HepG2 (cell line): ENCODE results near the gene SREBF1. TPM values are rescaled to one million over a fixed set of nuclear protein-coding genes. Genes with fewer than 3 reads are reported as not detected.

Source experiments
- ADNP ChIP-seq: sonication (generic); formaldehyde crosslinking; IDR thresholded peaks from 2 replicates; pipeline ENCODE4 v1.4.0; 2020; ENCODE audit warnings: missing genetic modification reagents
- ATAD3A ChIP-seq: sonication (generic); formaldehyde crosslinking; IDR thresholded peaks from 2 replicates; pipeline ENCODE4 v1.4.0; 2020; ENCODE audit warnings: missing genetic modification reagents
- CC2D1A ChIP-seq: sonication (generic); formaldehyde crosslinking; IDR thresholded peaks from 2 replicates; pipeline ENCODE4 v1.8.1; 2023; ENCODE audit warnings: mild to moderate bottlenecking, missing genetic modification reagents
- HIVEP1 ChIP-seq: sonication (generic); formaldehyde crosslinking; IDR thresholded peaks from 2 replicates; pipeline ENCODE4 v1.4.0; 2020; ENCODE audit warnings: mild to moderate bottlenecking, missing genetic modification reagents
- MYC ChIP-seq: sonication (generic); formaldehyde crosslinking; IDR thresholded peaks from 2 replicates; pipeline ENCODE4 v1.9.0; 2021; ENCODE audit warnings: missing genetic modification reagents, borderline replicate concordance
- TCF7L2 ChIP-seq: IDR thresholded peaks from 2 replicates; pipeline ENCODE4 v1.6.1; 2011; ENCODE audit warnings: mild to moderate bottlenecking, low read depth, low read length, moderate library complexity
- ZC3H13 ChIP-seq: sonication (generic); formaldehyde crosslinking; IDR thresholded peaks from 2 replicates; pipeline ENCODE4 v1.8.1; 2023; ENCODE audit warnings: mild to moderate bottlenecking, missing genetic modification reagents, moderate library complexity
- ZNF382 ChIP-seq: sonication (generic); formaldehyde crosslinking; IDR thresholded peaks from 2 replicates; pipeline ENCODE4 v1.5.0; 2020; ENCODE audit warnings: missing genetic modification reagents, mild to moderate bottlenecking, borderline replicate concordance
- ZNF792 ChIP-seq: IDR thresholded peaks from 2 replicates; pipeline ENCODE4 v1.6.1; 2016
- ZSCAN25 ChIP-seq: sonication (generic); formaldehyde crosslinking; IDR thresholded peaks from 2 replicates; pipeline ENCODE4 v1.8.0; 2022; ENCODE audit warnings: mild to moderate bottlenecking, missing genetic modification reagents
- polyA plus RNA-seq, 8 experiments: library from polyadenylated mRNA; depleted of rRNA in 3 of 8; stranded (reverse) in 7 of 8; unstranded in 1 of 8; fragments of >200 nt; fragmentation: Illumina TruSeq in 4 of 8; extraction: Trizol in 4 of 8; gene quantifications; 2 replicates each; pipeline versions ENCODE4 v1.2.1 to v1.2.3, GENCODE V29; 2011 to 2016; ENCODE audit warnings: low read depth in 4 of 8, missing spikeins in 1 of 8, mixed read lengths in 1 of 8; ENCODE audit not compliant: insufficient read depth in 1 of 8
- total RNA-seq, 5 experiments: library from RNA; depleted of rRNA; stranded (reverse); fragments of >200 nt; fragmentation: Illumina TruSeq; extraction: Trizol; gene quantifications; 2 replicates each; pipeline ENCODE4 v1.2.3, GENCODE V29; 2016; ENCODE audit warnings: low read depth in 1 of 5
- TF ChIP-seq, protein P1 (sequence below): sonication (generic); formaldehyde crosslinking; IDR thresholded peaks from 2 replicates; pipeline ENCODE4 v1.8.0; 2023; ENCODE audit warnings: mild to moderate bottlenecking, missing genetic modification reagents
- TF ChIP-seq, protein P2 (sequence below): IDR thresholded peaks from 2 replicates; pipeline ENCODE4 v1.6.1; 2016; ENCODE audit warnings: missing biosample characterization, missing genetic modification reagents, low read depth
- TF ChIP-seq, protein P3 (sequence below): sonication (generic); formaldehyde crosslinking; IDR thresholded peaks from 2 replicates; pipeline ENCODE4 v1.8.1; 2023; ENCODE audit warnings: mild to moderate bottlenecking, missing genetic modification reagents, borderline replicate concordance
- TF ChIP-seq, protein P4 (sequence below): sonication (generic); formaldehyde crosslinking; IDR thresholded peaks from 2 replicates; pipeline ENCODE4 v1.5.0; 2020; ENCODE audit warnings: mild to moderate bottlenecking, missing genetic modification reagents, moderate library complexity
- TF ChIP-seq, protein P5 (sequence below): sonication (generic); formaldehyde crosslinking; IDR thresholded peaks from 2 replicates; pipeline ENCODE4 v1.9.0; 2021; ENCODE audit warnings: missing genetic modification reagents, mild to moderate bottlenecking, borderline replicate concordance
- TF ChIP-seq, protein P6 (sequence below): sonication (generic); formaldehyde crosslinking; IDR thresholded peaks from 2 replicates; pipeline ENCODE4 v1.8.0; 2022; ENCODE audit warnings: missing genetic modification reagents, mild to moderate bottlenecking, borderline replicate concordance
- TF ChIP-seq, protein P7 (sequence below): sonication (generic); formaldehyde crosslinking; conservative IDR thresholded peaks from 2 replicates; pipeline ENCODE4 v1.8.0; 2022; ENCODE audit warnings: missing genetic modification reagents
- TF ChIP-seq, protein P8 (sequence below): sonication (generic); formaldehyde crosslinking; IDR thresholded peaks from 2 replicates; pipeline ENCODE4 v1.8.0; 2022; ENCODE audit warnings: mild to moderate bottlenecking, missing genetic modification reagents, moderate library complexity

SREBF1 gene
- total and polyA plus RNA-seq, 2 of the 13 experiments (the other 11 are each of a cell fraction or from before 2014, with no cell fraction given) = 34.3 to 38.0 TPM

DNA sequence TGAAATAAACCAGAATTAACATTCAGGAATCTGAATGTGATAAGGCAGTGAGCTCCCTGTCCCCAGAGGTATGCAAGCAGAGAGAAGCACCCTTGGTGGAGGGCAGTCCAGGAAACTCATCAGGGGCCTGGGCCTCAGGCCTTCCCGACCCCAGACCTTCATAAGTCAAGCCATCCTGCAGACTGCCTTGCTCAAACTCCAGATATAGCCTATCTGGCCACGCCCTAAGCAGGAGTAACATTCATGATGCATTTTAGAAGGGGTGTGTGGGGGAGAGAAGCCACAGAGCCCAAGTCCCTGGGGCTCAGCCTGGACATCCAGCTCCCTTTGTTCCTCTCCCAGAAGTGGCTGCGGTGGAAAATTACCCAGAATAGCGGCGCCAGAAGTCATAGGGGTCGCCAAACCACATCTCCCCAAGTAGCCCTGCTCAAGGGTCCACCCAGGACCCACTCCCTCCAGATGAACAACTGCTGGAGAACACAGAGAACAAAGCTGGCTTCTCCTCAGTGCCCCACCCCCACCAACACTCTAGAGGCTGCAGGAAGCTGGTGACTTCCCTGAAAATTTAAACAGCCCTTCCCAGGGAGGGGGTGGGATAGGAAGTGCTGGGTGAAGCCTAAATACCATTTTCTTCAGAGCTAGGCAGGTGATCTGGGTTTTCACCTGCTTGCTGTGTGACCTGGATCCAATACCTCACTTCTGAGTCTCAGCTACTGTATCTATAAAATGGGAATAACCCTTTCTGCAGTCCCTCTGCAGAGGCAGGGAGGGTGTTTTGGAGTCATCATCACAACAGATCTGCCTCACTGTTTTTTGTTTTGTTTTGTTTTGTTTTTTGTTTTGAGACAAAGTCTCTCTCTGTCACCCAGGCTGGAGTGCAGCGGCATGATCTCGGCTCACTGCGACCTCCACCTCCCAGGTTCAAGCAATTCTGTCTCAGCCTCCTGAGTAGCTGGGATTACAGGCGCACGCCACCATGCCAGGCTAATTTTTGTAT, 1.5 kb upstream of the SREBF1 start (continued):
- TF ChIP-seq ZNF382 (CRISPR knock-in tag) = no peak
- TF ChIP-seq, protein P1, sequence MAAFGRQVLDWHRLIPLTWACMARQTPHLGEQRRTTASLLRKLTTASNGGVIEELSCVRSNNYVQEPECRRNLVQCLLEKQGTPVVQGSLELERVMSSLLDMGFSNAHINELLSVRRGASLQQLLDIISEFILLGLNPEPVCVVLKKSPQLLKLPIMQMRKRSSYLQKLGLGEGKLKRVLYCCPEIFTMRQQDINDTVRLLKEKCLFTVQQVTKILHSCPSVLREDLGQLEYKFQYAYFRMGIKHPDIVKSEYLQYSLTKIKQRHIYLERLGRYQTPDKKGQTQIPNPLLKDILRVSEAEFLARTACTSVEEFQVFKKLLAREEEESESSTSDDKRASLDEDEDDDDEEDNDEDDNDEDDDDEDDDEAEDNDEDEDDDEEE (CRISPR knock-in tag) = no peak
- TF ChIP-seq TCF7L2 = no peak
- TF ChIP-seq, protein P2, sequence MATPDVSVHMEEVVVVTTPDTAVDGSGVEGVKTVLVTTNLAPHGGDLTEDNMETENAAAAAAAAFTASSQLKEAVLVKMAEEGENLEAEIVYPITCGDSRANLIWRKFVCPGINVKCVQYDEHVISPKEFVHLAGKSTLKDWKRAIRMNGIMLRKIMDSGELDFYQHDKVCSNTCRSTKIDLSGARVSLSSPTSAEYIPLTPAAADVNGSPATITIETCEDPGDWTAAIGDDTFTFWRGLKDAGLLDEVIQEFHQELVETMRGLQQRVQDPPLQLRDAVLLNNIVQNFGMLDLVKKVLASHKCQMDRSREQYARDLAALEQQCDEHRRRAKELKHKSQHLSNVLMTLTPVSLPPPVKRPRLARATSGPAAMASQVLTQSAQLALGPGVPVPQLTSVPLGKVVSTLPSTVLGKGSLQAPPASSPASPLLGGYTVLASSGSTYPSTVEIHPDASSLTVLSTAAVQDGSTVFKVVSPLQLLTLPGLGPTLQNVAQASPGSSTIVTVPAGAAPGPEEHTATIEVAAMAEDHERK (CRISPR knock-in tag) = no peak
- TF ChIP-seq, protein P3, sequence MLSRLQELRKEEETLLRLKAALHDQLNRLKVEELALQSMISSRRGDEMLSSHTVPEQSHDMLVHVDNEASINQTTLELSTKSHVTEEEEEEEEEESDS = no peak
- no peak for TF ChIP-seq ZC3H13 (CRISPR knock-in tag)
- TF ChIP-seq ATAD3A = no peak
- TF ChIP-seq, protein P4, sequence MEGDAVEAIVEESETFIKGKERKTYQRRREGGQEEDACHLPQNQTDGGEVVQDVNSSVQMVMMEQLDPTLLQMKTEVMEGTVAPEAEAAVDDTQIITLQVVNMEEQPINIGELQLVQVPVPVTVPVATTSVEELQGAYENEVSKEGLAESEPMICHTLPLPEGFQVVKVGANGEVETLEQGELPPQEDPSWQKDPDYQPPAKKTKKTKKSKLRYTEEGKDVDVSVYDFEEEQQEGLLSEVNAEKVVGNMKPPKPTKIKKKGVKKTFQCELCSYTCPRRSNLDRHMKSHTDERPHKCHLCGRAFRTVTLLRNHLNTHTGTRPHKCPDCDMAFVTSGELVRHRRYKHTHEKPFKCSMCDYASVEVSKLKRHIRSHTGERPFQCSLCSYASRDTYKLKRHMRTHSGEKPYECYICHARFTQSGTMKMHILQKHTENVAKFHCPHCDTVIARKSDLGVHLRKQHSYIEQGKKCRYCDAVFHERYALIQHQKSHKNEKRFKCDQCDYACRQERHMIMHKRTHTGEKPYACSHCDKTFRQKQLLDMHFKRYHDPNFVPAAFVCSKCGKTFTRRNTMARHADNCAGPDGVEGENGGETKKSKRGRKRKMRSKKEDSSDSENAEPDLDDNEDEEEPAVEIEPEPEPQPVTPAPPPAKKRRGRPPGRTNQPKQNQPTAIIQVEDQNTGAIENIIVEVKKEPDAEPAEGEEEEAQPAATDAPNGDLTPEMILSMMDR = no peak
- TF ChIP-seq HIVEP1 = no peak
- no peak for TF ChIP-seq CC2D1A (CRISPR knock-in tag)
- no peak for TF ChIP-seq ZNF792 (CRISPR knock-in tag)
- TF ChIP-seq, protein P5, sequence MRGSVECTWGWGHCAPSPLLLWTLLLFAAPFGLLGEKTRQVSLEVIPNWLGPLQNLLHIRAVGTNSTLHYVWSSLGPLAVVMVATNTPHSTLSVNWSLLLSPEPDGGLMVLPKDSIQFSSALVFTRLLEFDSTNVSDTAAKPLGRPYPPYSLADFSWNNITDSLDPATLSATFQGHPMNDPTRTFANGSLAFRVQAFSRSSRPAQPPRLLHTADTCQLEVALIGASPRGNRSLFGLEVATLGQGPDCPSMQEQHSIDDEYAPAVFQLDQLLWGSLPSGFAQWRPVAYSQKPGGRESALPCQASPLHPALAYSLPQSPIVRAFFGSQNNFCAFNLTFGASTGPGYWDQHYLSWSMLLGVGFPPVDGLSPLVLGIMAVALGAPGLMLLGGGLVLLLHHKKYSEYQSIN (CRISPR knock-in tag) = no peak
- TF ChIP-seq MYC (CRISPR knock-in tag) = no peak
- TF ChIP-seq, protein P6, sequence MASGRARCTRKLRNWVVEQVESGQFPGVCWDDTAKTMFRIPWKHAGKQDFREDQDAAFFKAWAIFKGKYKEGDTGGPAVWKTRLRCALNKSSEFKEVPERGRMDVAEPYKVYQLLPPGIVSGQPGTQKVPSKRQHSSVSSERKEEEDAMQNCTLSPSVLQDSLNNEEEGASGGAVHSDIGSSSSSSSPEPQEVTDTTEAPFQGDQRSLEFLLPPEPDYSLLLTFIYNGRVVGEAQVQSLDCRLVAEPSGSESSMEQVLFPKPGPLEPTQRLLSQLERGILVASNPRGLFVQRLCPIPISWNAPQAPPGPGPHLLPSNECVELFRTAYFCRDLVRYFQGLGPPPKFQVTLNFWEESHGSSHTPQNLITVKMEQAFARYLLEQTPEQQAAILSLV (CRISPR knock-in tag) = no peak
- peak; percentile 81 for TF ChIP-seq ADNP (CRISPR knock-in tag)
- TF ChIP-seq, protein P7, sequence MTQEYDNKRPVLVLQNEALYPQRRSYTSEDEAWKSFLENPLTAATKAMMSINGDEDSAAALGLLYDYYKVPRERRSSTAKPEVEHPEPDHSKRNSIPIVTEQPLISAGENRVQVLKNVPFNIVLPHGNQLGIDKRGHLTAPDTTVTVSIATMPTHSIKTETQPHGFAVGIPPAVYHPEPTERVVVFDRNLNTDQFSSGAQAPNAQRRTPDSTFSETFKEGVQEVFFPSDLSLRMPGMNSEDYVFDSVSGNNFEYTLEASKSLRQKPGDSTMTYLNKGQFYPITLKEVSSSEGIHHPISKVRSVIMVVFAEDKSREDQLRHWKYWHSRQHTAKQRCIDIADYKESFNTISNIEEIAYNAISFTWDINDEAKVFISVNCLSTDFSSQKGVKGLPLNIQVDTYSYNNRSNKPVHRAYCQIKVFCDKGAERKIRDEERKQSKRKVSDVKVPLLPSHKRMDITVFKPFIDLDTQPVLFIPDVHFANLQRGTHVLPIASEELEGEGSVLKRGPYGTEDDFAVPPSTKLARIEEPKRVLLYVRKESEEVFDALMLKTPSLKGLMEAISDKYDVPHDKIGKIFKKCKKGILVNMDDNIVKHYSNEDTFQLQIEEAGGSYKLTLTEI = no peak
- TF ChIP-seq ZSCAN25 (CRISPR knock-in tag) = no peak
- TF ChIP-seq, protein P8, sequence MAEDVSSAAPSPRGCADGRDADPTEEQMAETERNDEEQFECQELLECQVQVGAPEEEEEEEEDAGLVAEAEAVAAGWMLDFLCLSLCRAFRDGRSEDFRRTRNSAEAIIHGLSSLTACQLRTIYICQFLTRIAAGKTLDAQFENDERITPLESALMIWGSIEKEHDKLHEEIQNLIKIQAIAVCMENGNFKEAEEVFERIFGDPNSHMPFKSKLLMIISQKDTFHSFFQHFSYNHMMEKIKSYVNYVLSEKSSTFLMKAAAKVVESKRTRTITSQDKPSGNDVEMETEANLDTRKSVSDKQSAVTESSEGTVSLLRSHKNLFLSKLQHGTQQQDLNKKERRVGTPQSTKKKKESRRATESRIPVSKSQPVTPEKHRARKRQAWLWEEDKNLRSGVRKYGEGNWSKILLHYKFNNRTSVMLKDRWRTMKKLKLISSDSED (CRISPR knock-in tag) = no peak
